Stomach (tissue), 4 donors: ENCODE data around the gene NR2F1-AS1.

Source experiments
- CTCF ChIP-seq, 7 experiments: fragments of 450-650 bp in 4 of 7; fragments of 200-600 bp in 3 of 7; sonication (generic) in 3 of 7; IDR thresholded peaks; one replicate each; pipeline ENCODE4 v1.5.1; 2016 to 2019; ENCODE audit warnings: antibody characterized with exemption in 7 of 7, control low read depth in 2 of 7, mild to moderate bottlenecking in 1 of 7
- POLR2A ChIP-seq, 4 donors: fragments of 450-650 bp; IDR thresholded peaks; one replicate each; pipeline ENCODE4 v1.6.1; 2016; ENCODE audit warnings: antibody characterized with exemption in 4 of 4, control low read depth in 2 of 4, mild to moderate bottlenecking in 1 of 4, moderate library complexity in 1 of 4
- POLR2AphosphoS5 ChIP-seq, 3 donors: sonication (generic); formaldehyde crosslinking; IDR thresholded peaks; one replicate each; pipeline ENCODE4 v1.6.1; 2016; ENCODE audit warnings: antibody characterized with exemption in 3 of 3

- no peak for TF ChIP-seq CTCF (IDR thresholded peaks at IDR 0.05)
- TF ChIP-seq POLR2A (IDR thresholded peaks at IDR 0.05), result no peak
- no peak for TF ChIP-seq POLR2AphosphoS5 (IDR thresholded peaks at IDR 0.05)
These were observed 4.2 kb upstream of the NR2F1-AS1 start for GRCh38 chr5:93585041-93585766.
